Memory B cell (primary cell): ENCODE measurements around the gene BCAR1.
"Not testable (repeated sequence)": the region's sequence is repeated elsewhere in the genome, so short reads cannot be mapped to it uniquely, and the experiment has no call there.

ENCODE experiments used
- ATAC-seq: fragments of 150-1000 bp; cut with Tn5 transposase; 2 replicates; pipeline ENCODE4 v1.10.0; 2021; ENCODE audit warnings: low read depth, mild to moderate bottlenecking, moderate library complexity
- DNase-seq, 2 donors: peaks; one replicate each; pipeline ENCODE4 v3.0.0; 2022; ENCODE audit warnings: low spot score in 2 of 2
- H3K27ac Mint-ChIP-seq: one replicate; pipeline ENCODE4 v1.8.0; 2022; ENCODE audit warnings: mild to moderate bottlenecking, moderate library complexity, mixed read lengths
- H3K27me3 Mint-ChIP-seq: one replicate; pipeline ENCODE4 v1.8.0; 2022; ENCODE audit warnings: mixed read lengths
- H3K36me3 Mint-ChIP-seq: one replicate; pipeline ENCODE4 v1.8.0; 2022; ENCODE audit warnings: mild to moderate bottlenecking, mixed read lengths
- H3K4me1 Mint-ChIP-seq: one replicate; pipeline ENCODE4 v1.8.0; 2022; ENCODE audit warnings: mixed read lengths
- H3K4me3 Mint-ChIP-seq: one replicate; pipeline ENCODE4 v1.8.0; 2022; ENCODE audit warnings: mild to moderate bottlenecking, moderate library complexity, mixed read lengths
- H3K9me3 Mint-ChIP-seq: one replicate; pipeline ENCODE4 v1.8.0; 2022; ENCODE audit warnings: mixed read lengths

The BCAR1 gene

DNA sequence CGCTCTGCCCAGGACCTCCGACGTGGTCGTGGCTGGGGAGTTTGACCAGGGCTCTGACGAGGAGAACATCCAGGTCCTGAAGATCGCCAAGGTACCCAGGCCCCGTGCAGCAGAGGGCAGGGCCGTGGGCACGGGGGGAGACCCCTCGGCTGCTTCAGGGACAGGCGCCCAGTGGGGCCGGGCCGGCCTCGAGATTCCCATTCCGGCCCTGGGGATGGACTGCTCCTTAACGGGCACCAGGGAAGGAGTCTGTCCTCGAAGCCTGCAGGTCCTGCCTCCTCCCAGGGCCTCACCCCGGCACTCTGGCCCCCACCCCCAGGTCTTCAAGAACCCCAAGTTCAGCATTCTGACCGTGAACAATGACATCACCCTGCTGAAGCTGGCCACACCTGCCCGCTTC lies 28.3 kb downstream of the BCAR1 start:
- H3K36me3 Mint-ChIP-seq, H3K4me1 Mint-ChIP-seq, H3K4me3 Mint-ChIP-seq, H3K9me3 Mint-ChIP-seq, DNase-seq, ATAC-seq, H3K27ac Mint-ChIP-seq: not testable (repeated sequence)
- peaks cover 16% of the 10 kb centered on the region for H3K27me3 Mint-ChIP-seq

DNA sequence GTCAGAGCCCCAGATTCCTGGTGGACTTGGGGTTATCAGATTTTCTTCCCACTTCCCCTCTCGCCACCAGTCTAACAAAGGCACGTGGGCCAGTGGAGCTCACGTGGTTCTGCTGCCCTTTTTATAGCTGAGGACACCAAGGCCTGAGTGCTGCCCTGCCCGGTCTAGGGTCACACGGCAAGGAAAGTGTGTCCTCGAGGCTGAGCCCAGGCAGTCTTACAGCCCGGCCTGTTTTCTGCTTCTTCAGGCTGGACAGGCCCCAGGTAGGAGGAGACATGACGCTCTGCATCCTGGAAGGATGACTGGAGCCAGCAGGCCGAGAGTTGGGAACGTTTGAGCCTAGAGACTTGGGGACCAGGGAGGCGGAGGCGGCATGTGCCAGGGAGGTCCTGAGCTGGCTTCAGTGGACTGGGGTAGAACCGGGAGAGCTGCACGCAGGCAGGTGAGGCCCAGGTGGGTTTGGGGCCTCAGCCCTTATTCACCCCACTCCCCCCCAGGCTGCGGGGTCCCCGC lies 29.1 kb downstream of the BCAR1 start:
- H3K9me3 Mint-ChIP-seq, result no peaks in the 10 kb centered on the region
- H3K36me3 Mint-ChIP-seq, result no peaks in the 10 kb centered on the region
- peaks cover 10% of the 10 kb centered on the region for H3K4me1 Mint-ChIP-seq
- H3K4me3 Mint-ChIP-seq, result no peak overlapping the region
- ATAC-seq (no peak), DNase-seq (no peak)
- peaks cover 10% of the 10 kb centered on the region for H3K27me3 Mint-ChIP-seq
- no peak overlapping the region for H3K27ac Mint-ChIP-seq

DNA sequence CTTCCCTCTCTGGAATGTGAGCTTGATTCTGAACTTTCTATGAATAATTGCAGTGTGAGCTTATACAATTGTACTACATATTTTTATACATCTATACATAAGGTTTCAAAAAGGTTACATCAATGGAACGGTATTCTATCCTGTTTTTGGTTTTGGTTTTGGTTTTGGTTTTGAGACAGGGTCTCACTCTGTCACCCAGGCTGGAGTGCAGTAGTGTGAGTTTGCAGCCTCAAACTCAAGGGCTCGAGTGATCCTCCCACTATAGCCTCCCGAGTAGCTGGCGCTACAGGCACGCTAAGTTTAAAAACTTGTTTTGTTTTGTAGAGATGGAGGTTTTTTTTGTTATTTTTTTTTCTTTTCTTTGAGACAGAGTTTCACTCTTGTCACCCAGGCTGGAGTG lies 31.6 kb downstream of the BCAR1 start:
- ATAC-seq, result peak; percentile 69
- DNase-seq, result no peak
- Mint-ChIP-seq H3K4me1 (peaks cover 10% of the 10 kb centered on the region), H3K27ac (peak overlapping the region; percentile 49), H3K27me3 (peaks cover 3% of the 10 kb centered on the region), H3K36me3 (no peaks in the 10 kb centered on the region), H3K4me3 (peak overlapping the region; percentile 85), H3K9me3 (no peaks in the 10 kb centered on the region)

DNA sequence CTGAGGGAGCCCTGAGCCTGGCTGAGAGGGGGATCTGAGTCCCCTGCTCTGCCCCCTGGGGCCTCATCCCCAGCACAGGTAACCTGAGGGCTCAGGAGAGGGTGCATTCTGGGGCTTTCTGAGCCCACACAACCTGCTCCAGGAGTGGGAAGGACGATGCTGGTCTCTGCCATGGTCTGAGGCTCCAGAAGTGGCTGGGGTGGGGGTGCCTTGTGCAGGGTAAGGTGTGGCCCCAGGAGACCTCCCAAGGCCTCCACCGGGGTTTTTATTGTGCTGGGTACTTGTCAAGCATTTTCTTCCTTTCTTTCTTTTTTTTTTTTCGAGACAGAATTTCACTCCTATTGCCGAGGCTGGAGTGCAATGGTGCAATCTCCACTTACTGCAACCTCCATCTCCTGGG lies 32.3 kb downstream of the BCAR1 start:
- H3K27ac Mint-ChIP-seq, result no peak overlapping the region
- H3K4me3 Mint-ChIP-seq, result peak overlapping the region; percentile 28
- peaks cover 10% of the 10 kb centered on the region for H3K4me1 Mint-ChIP-seq
- H3K27me3 Mint-ChIP-seq, result peaks cover 2% of the 10 kb centered on the region
- DNase-seq, result no peak
- H3K36me3 Mint-ChIP-seq, result no peaks in the 10 kb centered on the region
- no peaks in the 10 kb centered on the region for H3K9me3 Mint-ChIP-seq
- no peak for ATAC-seq

DNA sequence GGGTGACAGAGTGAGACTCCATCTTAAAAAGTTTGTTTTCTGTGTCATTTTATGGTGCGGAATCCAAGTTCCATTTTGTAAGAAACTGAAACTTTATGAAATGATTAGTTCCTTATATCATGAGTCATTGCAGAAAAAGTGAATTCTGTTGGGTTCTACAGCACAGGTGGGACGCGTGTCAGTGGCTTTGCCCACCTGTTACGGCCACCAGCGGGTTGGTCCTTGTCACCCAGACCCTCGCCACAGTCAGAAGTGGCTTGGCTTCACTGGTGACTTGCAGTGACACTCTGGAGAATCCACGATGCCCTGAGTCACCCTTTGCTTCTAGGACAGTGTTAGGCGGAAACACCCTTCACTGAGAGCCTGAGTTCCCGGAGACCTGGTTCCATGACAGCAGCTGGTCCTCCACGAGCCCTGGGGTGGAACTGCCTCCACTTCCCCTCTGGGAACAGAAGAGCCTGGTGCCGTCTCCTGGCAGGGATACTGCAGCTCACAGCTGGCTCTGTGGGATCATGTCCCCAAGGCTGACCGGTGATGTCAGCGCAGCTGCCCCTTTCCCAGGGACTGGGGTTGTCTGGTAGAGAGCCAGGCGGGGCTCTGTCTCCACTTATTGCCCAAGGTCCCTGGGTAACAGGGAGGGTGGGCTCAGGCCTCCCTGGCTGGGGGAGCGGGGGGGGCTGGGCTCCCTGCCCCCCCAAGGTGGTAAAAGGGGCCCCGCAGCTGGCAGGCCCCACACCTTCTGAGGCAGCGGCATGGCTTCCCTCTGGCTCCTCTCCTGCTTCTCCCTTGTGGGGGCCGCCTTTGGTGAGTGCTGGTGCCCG lies 33.0 kb downstream of the BCAR1 start, which contains the start of gene CTRB1:
CTRB1 (plus strand) TSS at position 733 of the 821 bp plus-strand sequence; CDS start at position 753, 20 bp downstream.
- no peak for DNase-seq
- ATAC-seq, result peak; percentile 53
- no peaks in the 10 kb centered on the region for H3K36me3 Mint-ChIP-seq
- H3K27ac Mint-ChIP-seq, result peak within 1 kb of the TSS; percentile 49
- H3K4me1 Mint-ChIP-seq, result peaks cover 10% of the 10 kb centered on the region
- peaks cover 2% of the 10 kb centered on the region for H3K27me3 Mint-ChIP-seq
- no peaks in the 10 kb centered on the region for H3K9me3 Mint-ChIP-seq
- H3K4me3 Mint-ChIP-seq, result peak within 1 kb of the TSS; percentile 85

DNA sequence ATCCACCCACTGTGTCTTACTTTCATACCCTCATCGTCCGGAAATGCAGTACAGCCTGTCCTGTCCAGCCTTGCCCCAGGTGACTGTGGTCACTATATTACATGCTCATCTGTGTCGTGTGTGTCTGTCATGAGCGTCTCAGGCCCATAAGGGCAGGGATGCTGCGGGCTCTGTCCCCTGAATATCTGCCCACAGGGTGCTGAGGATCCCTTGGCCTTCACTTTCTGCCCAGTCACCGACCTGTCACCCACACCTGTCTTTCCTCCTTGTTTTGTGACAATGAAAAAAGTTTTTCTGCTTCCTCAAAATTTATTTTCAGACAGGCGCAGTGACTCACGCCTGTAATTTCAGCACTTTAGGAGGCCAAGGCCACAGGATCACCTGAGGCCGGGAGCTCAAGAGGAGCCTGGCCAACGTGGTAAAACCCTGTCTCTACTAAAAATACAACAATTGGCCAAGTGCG lies 34.0 kb downstream of the BCAR1 start:
- no peak for DNase-seq
- H3K4me1 Mint-ChIP-seq, result peaks cover 10% of the 10 kb centered on the region
- no peaks in the 10 kb centered on the region for H3K9me3 Mint-ChIP-seq
- H3K36me3 Mint-ChIP-seq, result no peaks in the 10 kb centered on the region
- ATAC-seq, result no peak
- H3K27me3 Mint-ChIP-seq, result peaks cover 4% of the 10 kb centered on the region
- H3K4me3 Mint-ChIP-seq, result no peak overlapping the region
- no peak overlapping the region for H3K27ac Mint-ChIP-seq

DNA sequence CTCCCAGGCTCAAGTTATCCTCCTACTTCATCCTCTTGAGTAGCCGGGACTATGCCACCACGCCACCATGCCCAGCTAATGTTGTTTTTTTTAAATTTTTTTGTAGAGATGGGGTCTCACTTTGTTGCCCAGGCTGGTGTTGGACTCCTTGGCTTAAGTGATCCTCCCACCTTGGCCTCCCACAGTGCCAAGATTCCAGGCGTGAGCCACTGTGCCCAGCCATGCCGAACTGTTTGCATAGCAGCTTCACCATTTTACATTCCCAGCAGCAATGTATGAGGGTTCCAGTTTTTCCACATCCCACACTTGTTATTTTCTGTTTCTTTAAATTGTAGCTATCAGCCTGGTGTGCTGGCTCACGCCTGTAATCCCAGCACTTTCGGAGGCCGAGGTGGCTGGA lies 34.8 kb downstream of the BCAR1 start:
- DNase-seq, result no peak
- peaks cover 3% of the 10 kb centered on the region for H3K27me3 Mint-ChIP-seq
- H3K4me3 Mint-ChIP-seq, result no peak overlapping the region
- no peaks in the 10 kb centered on the region for H3K36me3 Mint-ChIP-seq
- no peaks in the 10 kb centered on the region for H3K9me3 Mint-ChIP-seq
- H3K4me1 Mint-ChIP-seq, result peaks cover 10% of the 10 kb centered on the region
- H3K27ac Mint-ChIP-seq, result no peak overlapping the region
- ATAC-seq, result no peak

DNA sequence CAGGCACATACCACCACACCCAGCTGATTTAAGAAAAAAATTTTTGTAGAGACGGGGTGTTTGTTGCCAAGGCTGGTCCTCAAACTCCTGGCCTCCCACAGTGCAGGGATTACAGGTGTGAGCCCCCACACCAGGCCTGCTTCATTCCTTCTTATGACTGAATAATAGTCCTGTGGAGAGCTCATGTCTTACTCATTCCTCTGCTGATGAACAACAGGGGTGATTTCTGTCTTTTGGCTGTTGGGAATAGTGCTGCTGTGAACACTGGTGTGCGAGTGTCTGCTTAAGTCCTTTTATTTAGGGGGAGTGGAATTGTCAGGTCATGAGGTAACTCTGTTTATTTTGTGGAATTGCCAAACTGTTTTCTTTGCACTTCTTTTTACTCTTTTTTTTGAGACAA lies 35.3 kb downstream of the BCAR1 start:
- H3K27me3 Mint-ChIP-seq, result peaks cover 3% of the 10 kb centered on the region
- no peaks in the 10 kb centered on the region for H3K36me3 Mint-ChIP-seq
- H3K27ac Mint-ChIP-seq, result no peak overlapping the region
- ATAC-seq, result no peak
- H3K4me1 Mint-ChIP-seq, result peaks cover 10% of the 10 kb centered on the region
- H3K4me3 Mint-ChIP-seq, result no peak overlapping the region
- no peak for DNase-seq
- H3K9me3 Mint-ChIP-seq, result no peaks in the 10 kb centered on the region

DNA sequence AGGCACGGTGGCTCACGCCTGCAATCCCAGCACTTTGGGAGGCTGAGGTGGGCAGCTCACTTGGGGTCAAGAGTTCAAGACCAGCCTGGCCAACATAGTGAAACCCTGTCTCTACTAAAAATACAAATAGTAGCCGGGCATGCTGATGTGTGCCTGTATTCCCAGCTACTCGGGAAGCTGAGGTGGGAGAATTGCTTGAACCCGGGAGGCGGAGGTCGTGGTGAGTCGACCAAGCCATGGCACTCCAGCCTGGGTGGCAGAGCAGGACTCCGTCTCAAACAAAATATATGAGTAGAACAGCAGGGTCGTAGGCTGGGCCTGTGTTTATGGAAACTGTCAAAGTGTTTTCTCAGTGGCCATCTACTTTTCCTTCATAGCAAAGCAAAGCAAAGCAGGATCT lies 40.1 kb downstream of the BCAR1 start:
- not testable (repeated sequence) for H3K36me3 Mint-ChIP-seq, H3K9me3 Mint-ChIP-seq, H3K4me3 Mint-ChIP-seq, H3K27ac Mint-ChIP-seq, DNase-seq, H3K4me1 Mint-ChIP-seq, H3K27me3 Mint-ChIP-seq, ATAC-seq

DNA sequence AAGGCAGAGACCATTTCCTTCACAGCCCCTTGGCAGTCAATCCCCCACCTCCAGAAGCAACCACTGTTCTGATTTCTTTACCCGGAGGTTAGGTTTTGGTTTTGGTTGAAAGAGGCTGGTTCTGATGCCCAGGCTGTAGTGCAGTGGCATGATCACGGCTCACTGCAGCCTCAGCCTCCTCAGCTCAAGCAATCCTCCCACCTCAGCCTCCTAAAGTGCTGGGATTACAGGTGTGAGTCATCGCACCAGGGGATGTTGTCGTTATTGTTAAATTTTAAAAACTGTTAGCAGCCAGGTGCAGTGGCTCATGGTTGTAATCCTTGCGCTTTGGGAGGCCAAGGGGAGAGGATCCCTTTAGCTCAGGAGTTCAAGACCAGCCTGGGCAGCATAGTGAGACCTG lies 41.5 kb downstream of the BCAR1 start:
- H3K27ac Mint-ChIP-seq, result no peak overlapping the region
- H3K27me3 Mint-ChIP-seq, result peaks cover 4% of the 10 kb centered on the region
- no peak overlapping the region for H3K4me3 Mint-ChIP-seq
- DNase-seq (no peak), ATAC-seq (no peak)
- H3K36me3 Mint-ChIP-seq, result no peaks in the 10 kb centered on the region
- no peaks in the 10 kb centered on the region for H3K4me1 Mint-ChIP-seq
- no peaks in the 10 kb centered on the region for H3K9me3 Mint-ChIP-seq

DNA sequence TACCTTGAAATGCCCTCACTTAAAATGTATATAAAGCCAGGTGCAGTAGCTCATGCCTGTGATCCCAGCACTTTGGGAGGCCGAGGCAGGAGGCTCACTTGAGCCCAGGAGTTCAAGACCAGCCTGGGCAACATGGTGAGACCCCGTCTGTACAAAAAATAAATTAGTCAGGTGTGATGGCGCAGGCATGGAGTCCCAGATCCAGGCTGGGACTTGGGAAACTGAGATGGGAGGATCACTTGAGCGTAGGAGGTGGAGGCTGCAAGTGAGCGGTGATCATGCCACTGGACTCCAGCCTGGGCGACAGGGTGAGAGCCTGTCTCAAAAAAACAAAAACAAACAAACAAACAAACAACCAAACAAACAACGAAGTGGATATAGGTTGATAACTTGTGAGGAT lies 41.9 kb downstream of the BCAR1 start:
- not testable (repeated sequence) for H3K27ac Mint-ChIP-seq, H3K4me1 Mint-ChIP-seq, ATAC-seq, H3K27me3 Mint-ChIP-seq, H3K4me3 Mint-ChIP-seq, DNase-seq, H3K9me3 Mint-ChIP-seq, H3K36me3 Mint-ChIP-seq

DNA sequence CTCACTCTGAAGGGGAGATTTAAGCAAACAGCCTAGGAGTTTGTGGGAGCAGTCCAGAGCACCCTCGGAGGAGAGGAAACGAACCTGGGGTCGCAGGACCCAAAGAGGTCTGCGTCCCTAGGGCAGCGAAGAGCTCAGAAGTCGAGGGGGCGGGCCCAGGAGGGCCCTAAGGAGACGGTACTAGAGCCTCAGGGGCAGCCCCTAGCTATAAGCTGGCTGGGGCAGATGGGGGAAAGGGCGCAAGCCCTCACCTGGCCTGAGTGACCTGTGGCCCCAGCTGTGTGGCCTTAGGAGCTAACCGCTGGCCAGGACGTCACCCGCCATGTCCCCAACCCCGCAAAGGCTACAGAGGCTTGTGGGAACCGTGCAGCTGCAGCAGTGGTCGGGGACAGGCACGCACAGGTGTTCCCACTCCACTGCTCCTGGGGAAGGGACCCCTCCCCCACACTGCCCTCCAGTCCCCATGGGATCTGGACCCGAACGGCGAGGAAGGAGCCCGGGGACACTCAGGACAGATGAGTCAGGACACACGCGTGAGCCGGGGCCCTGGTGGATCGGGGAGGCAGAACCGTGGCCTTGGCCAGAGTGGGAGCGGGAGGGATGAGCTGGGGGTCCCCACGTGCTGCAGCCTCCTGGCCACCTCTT lies 42.4 kb downstream of the BCAR1 start:
- DNase-seq, result no peak
- H3K4me1 Mint-ChIP-seq, result no peaks in the 10 kb centered on the region
- H3K27ac Mint-ChIP-seq, result no peak overlapping the region
- H3K27me3 Mint-ChIP-seq, result peaks cover 6% of the 10 kb centered on the region
- ATAC-seq, result no peak
- H3K4me3 Mint-ChIP-seq, result no peak overlapping the region
- no peaks in the 10 kb centered on the region for H3K9me3 Mint-ChIP-seq
- no peaks in the 10 kb centered on the region for H3K36me3 Mint-ChIP-seq

DNA sequence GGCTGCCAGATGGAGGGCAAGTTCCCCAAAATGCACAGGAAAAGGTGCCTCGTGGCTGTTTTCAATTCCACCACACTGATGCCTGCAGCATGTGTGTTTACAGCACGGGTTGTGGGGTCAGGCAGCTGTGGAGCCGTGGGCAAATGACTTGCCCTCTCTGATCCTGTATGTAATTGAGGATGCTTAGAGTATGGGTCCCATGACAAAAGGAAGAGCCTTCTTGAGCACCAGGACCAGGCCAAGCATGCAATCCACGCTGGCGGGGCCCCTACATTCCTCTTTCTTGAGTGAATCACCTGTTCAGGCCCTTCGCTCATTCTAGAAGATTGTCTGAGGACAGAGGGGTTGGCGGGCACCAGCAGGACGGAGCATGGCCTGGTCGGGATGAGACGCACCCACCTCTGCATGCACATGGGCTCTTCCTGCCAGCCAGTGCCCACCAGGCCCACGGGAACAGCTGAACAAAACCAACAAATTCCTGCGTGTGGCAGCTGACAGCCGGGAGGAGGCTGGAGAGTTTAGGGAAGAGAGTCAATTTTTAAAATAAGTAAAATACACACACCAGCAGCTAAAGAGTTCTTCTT lies 43.1 kb downstream of the BCAR1 start:
- ATAC-seq, result no peak
- DNase-seq, result no peak
- H3K27ac Mint-ChIP-seq, result no peak overlapping the region
- peaks cover 10% of the 10 kb centered on the region for H3K27me3 Mint-ChIP-seq
- H3K4me1 Mint-ChIP-seq, result no peaks in the 10 kb centered on the region
- no peaks in the 10 kb centered on the region for H3K9me3 Mint-ChIP-seq
- no peaks in the 10 kb centered on the region for H3K36me3 Mint-ChIP-seq
- no peak overlapping the region for H3K4me3 Mint-ChIP-seq

DNA sequence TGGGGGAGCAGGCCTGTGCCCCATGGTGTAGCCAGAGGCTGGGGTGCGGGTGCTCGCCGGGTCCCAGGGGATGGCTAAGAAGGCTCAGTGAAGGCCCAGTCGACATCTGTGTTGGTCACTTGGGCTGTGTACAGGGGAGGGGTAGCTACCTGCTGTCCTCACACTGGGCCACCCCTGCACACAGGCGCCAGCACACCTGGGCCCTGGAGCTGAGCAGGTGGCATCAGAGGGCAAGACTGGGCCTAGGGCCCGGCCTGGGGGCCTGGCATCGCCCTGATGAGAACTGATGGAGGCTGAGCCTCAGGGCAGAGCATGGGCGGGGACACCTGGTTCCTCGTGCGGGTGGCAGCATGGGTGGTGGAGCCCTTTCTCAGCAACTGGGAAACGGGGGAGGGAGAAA lies 43.6 kb downstream of the BCAR1 start:
- no peak for DNase-seq
- H3K36me3 Mint-ChIP-seq, result no peaks in the 10 kb centered on the region
- ATAC-seq, result no peak
- no peak overlapping the region for H3K27ac Mint-ChIP-seq
- H3K27me3 Mint-ChIP-seq, result peaks cover 7% of the 10 kb centered on the region
- H3K4me1 Mint-ChIP-seq, result no peaks in the 10 kb centered on the region
- H3K4me3 Mint-ChIP-seq, result no peak overlapping the region
- H3K9me3 Mint-ChIP-seq, result no peaks in the 10 kb centered on the region
